Measurements from ENCODE around the gene GFOD2. TPM values are rescaled to one million over a fixed set of nuclear protein-coding genes. Genes with fewer than 3 reads are reported as not detected.

The GFOD2 gene
- total RNA-seq, 2 experiments from 2014 or later: 16.2 to 18.0 TPM

DNA sequence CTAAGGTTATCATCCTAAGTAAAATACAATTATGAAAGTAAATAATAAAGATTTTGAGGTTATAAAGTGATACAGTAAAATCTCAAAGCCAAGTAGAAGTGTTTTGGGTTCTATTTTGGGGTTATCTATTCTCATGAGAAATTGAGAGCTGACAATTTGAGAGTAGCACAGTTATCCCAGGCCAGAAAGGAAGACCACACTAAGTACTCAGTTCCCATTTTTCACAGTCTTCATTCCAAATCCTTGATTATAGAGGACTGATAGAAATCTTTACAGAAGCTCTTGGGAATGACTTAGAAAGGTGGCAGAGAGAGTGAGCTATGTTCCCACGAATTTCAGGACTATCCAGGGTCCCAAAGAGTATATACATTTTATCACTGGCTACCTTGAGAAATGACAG is 4.6 kb downstream of the GFOD2 start:
- Histone ChIP-seq H2AFZ (ENCODE audit: low read length) (no peak overlapping the region), H3K9me3 (ENCODE audit: low read length) (no peaks in the 10 kb centered on the region), H3K36me3 (ENCODE audit: insufficient read depth, low read length) (peaks cover 19% of the 10 kb centered on the region), H3K4me1 (ENCODE audit: insufficient read depth, low read length, poor library complexity, severe bottlenecking) (peaks cover 20% of the 10 kb centered on the region), H3K79me2 (ENCODE audit: insufficient read depth, low read depth, low read length) (peaks cover 40% of the 10 kb centered on the region), H3K4me2 (ENCODE audit: low read length) (no peak overlapping the region), H3K9me2 (ENCODE audit: insufficient read depth, low read length) (no peaks in the 10 kb centered on the region), H4K20me1 (ENCODE audit: insufficient read depth, low read length) (no peaks in the 10 kb centered on the region), H3K27ac (ENCODE audit: low read depth, low read length, poor library complexity, severe bottlenecking) (no peak overlapping the region), H3K4me3 (ENCODE audit: low read depth, low read length, poor library complexity, severe bottlenecking) (no peak overlapping the region)
- TF ChIP-seq, protein P1, sequence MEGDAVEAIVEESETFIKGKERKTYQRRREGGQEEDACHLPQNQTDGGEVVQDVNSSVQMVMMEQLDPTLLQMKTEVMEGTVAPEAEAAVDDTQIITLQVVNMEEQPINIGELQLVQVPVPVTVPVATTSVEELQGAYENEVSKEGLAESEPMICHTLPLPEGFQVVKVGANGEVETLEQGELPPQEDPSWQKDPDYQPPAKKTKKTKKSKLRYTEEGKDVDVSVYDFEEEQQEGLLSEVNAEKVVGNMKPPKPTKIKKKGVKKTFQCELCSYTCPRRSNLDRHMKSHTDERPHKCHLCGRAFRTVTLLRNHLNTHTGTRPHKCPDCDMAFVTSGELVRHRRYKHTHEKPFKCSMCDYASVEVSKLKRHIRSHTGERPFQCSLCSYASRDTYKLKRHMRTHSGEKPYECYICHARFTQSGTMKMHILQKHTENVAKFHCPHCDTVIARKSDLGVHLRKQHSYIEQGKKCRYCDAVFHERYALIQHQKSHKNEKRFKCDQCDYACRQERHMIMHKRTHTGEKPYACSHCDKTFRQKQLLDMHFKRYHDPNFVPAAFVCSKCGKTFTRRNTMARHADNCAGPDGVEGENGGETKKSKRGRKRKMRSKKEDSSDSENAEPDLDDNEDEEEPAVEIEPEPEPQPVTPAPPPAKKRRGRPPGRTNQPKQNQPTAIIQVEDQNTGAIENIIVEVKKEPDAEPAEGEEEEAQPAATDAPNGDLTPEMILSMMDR (conservative IDR thresholded peaks at IDR 0.05; ENCODE audit: low read length): no peak
- no peak for TF ChIP-seq EZH2phosphoT487 (IDR thresholded peaks at IDR 0.05; ENCODE audit: borderline replicate concordance, low read depth, low read length)
- DNase-seq (ENCODE audit: low spot score): no peak
- CTCF ChIA-PET (ENCODE audit: unreplicated experiment): no interaction called here
- POLR2A ChIA-PET: interaction anchor here (0.7 to 2.5 kb wide), 2 partner anchors 10 to 602 kb away, joined by 3 to 8 read pairs; no protein-coding TSS in a partner anchor
- intact Hi-C loops (cut with micrococcal nuclease; ENCODE audit: unreplicated experiment): no loop called here
- BruUV-seq (replicated peaks): no TSS peak

DNA sequence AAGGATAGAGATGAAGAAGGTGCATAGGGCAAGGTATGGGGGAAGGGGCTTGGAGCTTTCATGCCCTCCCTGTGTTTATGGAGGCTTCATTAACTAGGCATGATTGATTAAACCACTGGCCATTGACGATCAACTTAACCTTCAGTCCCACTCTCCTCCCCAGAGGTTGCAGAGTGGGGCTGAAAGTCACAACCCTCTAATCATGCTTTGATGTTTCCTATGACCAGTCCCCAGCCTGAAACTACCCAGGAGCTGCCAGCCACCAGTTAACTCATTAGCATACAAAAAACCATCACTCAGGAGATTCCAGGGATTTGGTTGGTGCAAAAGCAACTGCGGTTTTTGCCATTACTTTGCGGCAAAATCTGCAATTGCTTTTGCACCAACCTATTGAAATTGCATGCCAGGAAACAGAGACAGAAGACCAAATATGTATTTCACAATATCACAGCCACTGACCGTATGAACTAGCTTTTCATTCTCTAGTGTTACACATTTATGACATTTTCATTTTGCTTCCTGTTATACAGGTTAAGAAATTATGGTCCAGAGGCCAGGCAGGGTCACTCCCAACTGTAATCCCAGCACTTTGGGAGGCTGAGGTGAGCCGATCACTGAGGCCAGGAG is 5.4 kb downstream of the GFOD2 start:
- H3K9me3 ChIP-seq (ENCODE audit: low read length): no peaks in the 10 kb centered on the region
- no TSS peak for BruUV-seq (replicated peaks)
- H3K36me3 ChIP-seq (ENCODE audit: insufficient read depth, low read length): peaks cover 19% of the 10 kb centered on the region
- no peak overlapping the region for H3K4me3 ChIP-seq (ENCODE audit: low read depth, low read length, poor library complexity, severe bottlenecking)
- no peak for DNase-seq (ENCODE audit: low spot score)
- peaks cover 38% of the 10 kb centered on the region for H3K79me2 ChIP-seq (ENCODE audit: insufficient read depth, low read depth, low read length)
- CTCF ChIA-PET (ENCODE audit: unreplicated experiment): no interaction called here
- no peaks in the 10 kb centered on the region for H3K9me2 ChIP-seq (ENCODE audit: insufficient read depth, low read length)
- H4K20me1 ChIP-seq (ENCODE audit: insufficient read depth, low read length): no peaks in the 10 kb centered on the region
- peaks cover 20% of the 10 kb centered on the region for H3K4me1 ChIP-seq (ENCODE audit: insufficient read depth, low read length, poor library complexity, severe bottlenecking)
- TF ChIP-seq EZH2phosphoT487 (IDR thresholded peaks at IDR 0.05; ENCODE audit: borderline replicate concordance, low read depth, low read length): no peak
- TF ChIP-seq, protein P1 (conservative IDR thresholded peaks at IDR 0.05; ENCODE audit: low read length): no peak
- intact Hi-C loops (cut with micrococcal nuclease; ENCODE audit: unreplicated experiment): no loop called here
- H3K4me2 ChIP-seq (ENCODE audit: low read length): no peak overlapping the region
- POLR2A ChIA-PET: interaction anchor here (2.5 kb wide), 1 partner anchor 9 kb away, joined by 8 read pairs; no protein-coding TSS in a partner anchor
- no peak overlapping the region for H3K27ac ChIP-seq (ENCODE audit: low read depth, low read length, poor library complexity, severe bottlenecking)
- no peak overlapping the region for H2AFZ ChIP-seq (ENCODE audit: low read length)

DNA sequence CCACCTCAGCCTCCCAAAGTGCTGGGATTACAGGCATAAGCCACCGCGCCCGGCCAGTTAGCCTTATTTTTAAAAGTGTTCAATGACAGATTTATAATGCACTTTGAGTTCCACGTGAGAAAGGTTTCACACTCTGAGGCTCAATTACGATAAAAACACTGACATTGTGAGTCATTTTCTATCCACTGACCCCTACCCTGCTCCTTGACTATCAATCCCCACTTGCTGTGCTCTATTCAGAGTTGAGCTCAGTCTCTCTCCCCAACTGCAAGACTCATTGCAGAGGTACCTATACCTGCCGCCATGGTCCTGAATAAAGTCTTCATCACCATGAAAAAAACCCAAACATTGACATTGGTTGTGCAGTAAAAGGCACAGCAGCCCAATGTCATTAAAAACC is 8.5 kb downstream of the GFOD2 start:
- DNase-seq (ENCODE audit: low spot score): no peak
- Histone ChIP-seq H3K9me2 (ENCODE audit: insufficient read depth, low read length) (no peaks in the 10 kb centered on the region), H3K4me1 (ENCODE audit: insufficient read depth, low read length, poor library complexity, severe bottlenecking) (peaks cover 7% of the 10 kb centered on the region), H3K36me3 (ENCODE audit: insufficient read depth, low read length) (0 out of 2 replicates have a peak, but pooled peaks cover under 1% of the 10 kb centered on the region), H4K20me1 (ENCODE audit: insufficient read depth, low read length) (no peaks in the 10 kb centered on the region), H3K4me3 (ENCODE audit: low read depth, low read length, poor library complexity, severe bottlenecking) (no peak overlapping the region), H2AFZ (ENCODE audit: low read length) (no peak overlapping the region), H3K9me3 (ENCODE audit: low read length) (no peaks in the 10 kb centered on the region), H3K4me2 (ENCODE audit: low read length) (no peak overlapping the region), H3K79me2 (ENCODE audit: insufficient read depth, low read depth, low read length) (peaks cover 14% of the 10 kb centered on the region; the same call in 1 of the 2 replicates), H3K27ac (ENCODE audit: low read depth, low read length, poor library complexity, severe bottlenecking) (no peak overlapping the region)
- TF ChIP-seq, protein P1 (conservative IDR thresholded peaks at IDR 0.05; ENCODE audit: low read length): no peak
- no peak for TF ChIP-seq EZH2phosphoT487 (IDR thresholded peaks at IDR 0.05; ENCODE audit: borderline replicate concordance, low read depth, low read length)
- POLR2A ChIA-PET: interaction anchor here (0.9 kb wide), 1 partner anchor 9 kb away, joined by 4 read pairs; the partner anchor contains the start of gene GFOD2
- no TSS peak for BruUV-seq (replicated peaks)
- intact Hi-C loops (cut with micrococcal nuclease; ENCODE audit: unreplicated experiment): no loop called here
- CTCF ChIA-PET (ENCODE audit: unreplicated experiment): no interaction called here

Data from OCI-LY7 (cell line).